DND-41 (cell line): Measurements from ENCODE around the gene ANKRD55.

ENCODE experiments used
- ATAC-seq: fragments of 200-7000 bp; cut with Tn5 transposase; 3 replicates; pipeline ENCODE4 v1.9.1; 2021; ENCODE audit warnings: low read depth; ENCODE audit not compliant: insufficient read depth
- DNase-seq: peaks from one replicate; pipeline ENCODE4 v3.0.0-alpha.2; 2020
- H2AFZ ChIP-seq: 2 replicates; pipeline ENCODE4 v1.6.0; 2012; ENCODE audit warnings: low read depth, low read length
- H3K27ac ChIP-seq: 2 replicates; pipeline ENCODE4 v1.5.1; 2012; ENCODE audit warnings: low read length, inconsistent platforms
- H3K27me3 ChIP-seq: fragments of 200-600 bp; sonication (generic); 2 replicates; pipeline ENCODE4 v1.6.0; 2012; ENCODE audit warnings: low read length, mild to moderate bottlenecking, inconsistent platforms; ENCODE audit not compliant: insufficient read depth, poor library complexity
- H3K36me3 ChIP-seq: 2 replicates; pipeline ENCODE4 v1.5.1; 2012; ENCODE audit warnings: low read length, inconsistent platforms; ENCODE audit not compliant: insufficient read depth
- H3K4me1 ChIP-seq: 2 replicates; pipeline ENCODE4 v1.5.1; 2012; ENCODE audit warnings: mild to moderate bottlenecking, low read length; ENCODE audit not compliant: insufficient read depth
- H3K4me2 ChIP-seq: 2 replicates; pipeline ENCODE4 v1.6.0; 2012; ENCODE audit warnings: mild to moderate bottlenecking, moderate library complexity, low read length, inconsistent platforms; ENCODE audit not compliant: insufficient read depth
- H3K4me3 ChIP-seq, 2 experiments: fragments of 200-600 bp in 1 of 2; shearing (Covaris generic) in 1 of 2; 2 replicates each; pipeline ENCODE4 v1.5.1; 2012 to 2016; ENCODE audit warnings: inconsistent platforms in 2 of 2, low read length in 2 of 2, mild to moderate bottlenecking in 2 of 2, low read depth in 1 of 2, moderate library complexity in 1 of 2
- H3K79me2 ChIP-seq: 2 replicates; pipeline ENCODE4 v1.6.0; 2012; ENCODE audit warnings: low read length, inconsistent platforms; ENCODE audit not compliant: insufficient read depth
- H3K9ac ChIP-seq: 2 replicates; pipeline ENCODE4 v1.6.0; 2012; ENCODE audit warnings: low read depth, mild to moderate bottlenecking, inconsistent platforms, low read length, moderate library complexity
- H3K9me3 ChIP-seq: 2 replicates; pipeline ENCODE4 v1.5.1; 2012; ENCODE audit warnings: low read length, moderate library complexity, mild to moderate bottlenecking, inconsistent platforms; ENCODE audit not compliant: insufficient read depth, severe bottlenecking
- H4K20me1 ChIP-seq: 2 replicates; pipeline ENCODE4 v1.6.0; 2012; ENCODE audit warnings: low read length; ENCODE audit not compliant: insufficient read depth
- EZH2 ChIP-seq: IDR thresholded peaks from 3 replicates; pipeline ENCODE4 v1.6.1; 2012; ENCODE audit warnings: borderline replicate concordance, low read depth, mild to moderate bottlenecking, moderate library complexity, low read length, inconsistent platforms; ENCODE audit not compliant: severe bottlenecking
- TF ChIP-seq, protein P1 (sequence below): IDR thresholded peaks from 2 replicates; pipeline ENCODE4 v1.5.1; 2012; ENCODE audit warnings: borderline replicate concordance, low read length, moderate library complexity, mild to moderate bottlenecking; ENCODE audit not compliant: poor library complexity, severe bottlenecking; ENCODE audit errors: extremely low read depth

ANKRD55 gene

DNA sequence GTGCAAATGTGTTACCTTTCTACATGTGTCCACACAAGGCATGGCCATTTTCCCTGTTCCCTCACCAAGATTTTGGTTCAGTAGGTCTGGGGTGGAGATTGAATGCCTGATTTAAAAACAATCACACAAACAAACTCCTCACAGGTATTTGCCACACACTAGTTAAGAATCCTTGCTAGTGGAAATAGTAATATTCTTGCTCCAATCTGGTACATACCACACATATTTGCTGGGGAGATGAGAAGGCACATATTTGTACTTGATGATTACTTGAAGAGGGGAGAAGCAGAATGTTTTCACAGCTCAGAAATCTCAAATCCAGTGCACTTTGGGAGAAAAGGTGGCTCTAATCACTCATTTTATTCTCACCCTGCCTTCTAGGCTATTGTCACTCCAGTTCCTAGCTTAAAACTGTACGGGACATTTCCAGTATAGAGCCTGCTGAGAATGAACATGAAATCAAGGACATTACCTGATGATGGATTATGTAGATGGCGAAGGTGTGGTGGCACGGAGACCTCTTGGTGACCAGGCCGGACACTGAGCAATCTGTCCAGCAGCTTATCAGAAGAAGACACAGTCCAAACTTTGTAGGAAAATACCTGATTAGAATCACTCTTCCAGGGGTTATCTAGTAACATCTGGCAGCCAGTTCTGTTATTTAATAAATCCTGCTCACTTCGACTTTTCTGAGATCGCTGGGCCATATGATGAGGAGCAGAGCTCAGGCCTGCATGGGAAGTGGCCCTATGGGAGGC is 122.3 kb downstream of the ANKRD55 start:
- no peaks in the 10 kb centered on the region for H3K9me3 ChIP-seq
- H3K4me3 ChIP-seq = no peak overlapping the region
- TF ChIP-seq, protein P1, sequence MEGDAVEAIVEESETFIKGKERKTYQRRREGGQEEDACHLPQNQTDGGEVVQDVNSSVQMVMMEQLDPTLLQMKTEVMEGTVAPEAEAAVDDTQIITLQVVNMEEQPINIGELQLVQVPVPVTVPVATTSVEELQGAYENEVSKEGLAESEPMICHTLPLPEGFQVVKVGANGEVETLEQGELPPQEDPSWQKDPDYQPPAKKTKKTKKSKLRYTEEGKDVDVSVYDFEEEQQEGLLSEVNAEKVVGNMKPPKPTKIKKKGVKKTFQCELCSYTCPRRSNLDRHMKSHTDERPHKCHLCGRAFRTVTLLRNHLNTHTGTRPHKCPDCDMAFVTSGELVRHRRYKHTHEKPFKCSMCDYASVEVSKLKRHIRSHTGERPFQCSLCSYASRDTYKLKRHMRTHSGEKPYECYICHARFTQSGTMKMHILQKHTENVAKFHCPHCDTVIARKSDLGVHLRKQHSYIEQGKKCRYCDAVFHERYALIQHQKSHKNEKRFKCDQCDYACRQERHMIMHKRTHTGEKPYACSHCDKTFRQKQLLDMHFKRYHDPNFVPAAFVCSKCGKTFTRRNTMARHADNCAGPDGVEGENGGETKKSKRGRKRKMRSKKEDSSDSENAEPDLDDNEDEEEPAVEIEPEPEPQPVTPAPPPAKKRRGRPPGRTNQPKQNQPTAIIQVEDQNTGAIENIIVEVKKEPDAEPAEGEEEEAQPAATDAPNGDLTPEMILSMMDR = no peak
- TF ChIP-seq EZH2 = no peak
- H3K36me3 ChIP-seq = no peaks in the 10 kb centered on the region
- no peaks in the 10 kb centered on the region for H3K4me1 ChIP-seq
- H3K27me3 ChIP-seq = no peaks in the 10 kb centered on the region
- H3K9ac ChIP-seq = no peak overlapping the region
- no peak overlapping the region for H2AFZ ChIP-seq
- no peak overlapping the region for H3K4me2 ChIP-seq
- ATAC-seq (no peak), DNase-seq (no peak)
- no peak overlapping the region for H3K27ac ChIP-seq
- no peaks in the 10 kb centered on the region for H4K20me1 ChIP-seq
- H3K79me2 ChIP-seq = no peaks in the 10 kb centered on the region

- Histone ChIP-seq H2AFZ (no peak overlapping the region), H3K9me3 (no peaks in the 10 kb centered on the region), H3K79me2 (no peaks in the 10 kb centered on the region), H3K36me3 (no peaks in the 10 kb centered on the region), H3K4me3 (no peak overlapping the region), H3K27me3 (peaks cover 9% of the 10 kb centered on the region), H3K9ac (no peak overlapping the region), H4K20me1 (no peaks in the 10 kb centered on the region), H3K27ac (no peak overlapping the region), H3K4me2 (no peak overlapping the region), H3K4me1 (no peaks in the 10 kb centered on the region)
- no peak for TF ChIP-seq EZH2
- TF ChIP-seq, protein P1 = no peak
- DNase-seq (no peak), ATAC-seq (no peak)
Observed at GRCh38 chr5:56108246-56108645, 124.9 kb downstream of the ANKRD55 start.

GRCh38 chr5:56106837-56107236 is 126.3 kb downstream of the ANKRD55 start:
- TF ChIP-seq, protein P1 = no peak
- TF ChIP-seq EZH2 = no peak
- H3K9ac ChIP-seq = no peak overlapping the region
- no peak overlapping the region for H2AFZ ChIP-seq
- no peak overlapping the region for H3K4me2 ChIP-seq
- H4K20me1 ChIP-seq = no peaks in the 10 kb centered on the region
- H3K27ac ChIP-seq = no peak overlapping the region
- no peak for ATAC-seq
- H3K79me2 ChIP-seq = no peaks in the 10 kb centered on the region
- H3K9me3 ChIP-seq = no peaks in the 10 kb centered on the region
- peaks cover 14% of the 10 kb centered on the region for H3K27me3 ChIP-seq
- H3K36me3 ChIP-seq = no peaks in the 10 kb centered on the region
- no peak for DNase-seq
- H3K4me3 ChIP-seq = no peak overlapping the region
- no peaks in the 10 kb centered on the region for H3K4me1 ChIP-seq
